Activated CD8-positive, alpha-beta T cell treated with anti-CD3 and anti-CD28 coated beads for 36 hours (primary cell): ENCODE data around the gene ZCCHC8. TPM values are rescaled to one million over a fixed set of nuclear protein-coding genes. Genes with fewer than 3 reads are reported as not detected.
"Not testable (repeated sequence)": the region's sequence is repeated elsewhere in the genome, so short reads cannot be mapped to it uniquely, and the experiment has no call there.

Source experiments
- ATAC-seq: fragments of 200-7000 bp; cut with Tn5 transposase; one replicate; pipeline ENCODE4 v1.10.0; 2021; ENCODE audit warnings: mild to moderate bottlenecking, moderate library complexity
- CTCF ChIA-PET: fragments of 350-600 bp; sonication (Branson Sonifier 250); formaldehyde crosslinking; loops from one replicate; lab custom pipeline; 2021; ENCODE audit warnings: antibody characterized with exemption; lab: Charles Lee
- POLR2A ChIA-PET: fragments of 350-600 bp; sonication (Branson Sonifier 250); formaldehyde crosslinking; loops from one replicate; lab custom pipeline; 2021; ENCODE audit warnings: antibody characterized with exemption; lab: Charles Lee
- DNase-seq: peaks from one replicate; pipeline ENCODE4 v3.0.0-alpha.2; 2020
- H3K27ac Mint-ChIP-seq: one replicate; pipeline ENCODE4 v1.8.0; 2021; ENCODE audit warnings: mild to moderate bottlenecking, mixed read lengths
- H3K27me3 Mint-ChIP-seq: one replicate; pipeline ENCODE4 v1.8.0; 2021; ENCODE audit warnings: mixed read lengths
- H3K36me3 Mint-ChIP-seq: one replicate; pipeline ENCODE4 v1.8.0; 2021; ENCODE audit warnings: low read depth, mixed read lengths
- H3K4me1 Mint-ChIP-seq: one replicate; pipeline ENCODE4 v1.8.0; 2021; ENCODE audit warnings: low read depth, mixed read lengths
- H3K4me3 Mint-ChIP-seq: one replicate; pipeline ENCODE4 v1.8.0; 2021; ENCODE audit warnings: mild to moderate bottlenecking, moderate library complexity, mixed read lengths
- H3K9me3 Mint-ChIP-seq: one replicate; pipeline ENCODE4 v1.8.0; 2021; ENCODE audit warnings: mixed read lengths
- intact Hi-C: fragments of 100-400 bp; cut with micrococcal nuclease; formaldehyde crosslinking; loops from one replicate; pipeline ENCODE4 v1.10.0; 2022
- total RNA-seq, 2 experiments: library from RNA; stranded (reverse); gene quantifications; one replicate each; pipeline ENCODE4 v1.2.3, GENCODE V29; 2021
- TF ChIP-seq, protein P1 (sequence below): fragments of 200-600 bp; IDR thresholded peaks from one replicate; pipeline ENCODE4 v1.8.0; 2022; ENCODE audit warnings: antibody characterized with exemption, mild to moderate bottlenecking

ZCCHC8 gene
- total RNA-seq, 2 experiments from 2014 or later: 28.0 to 28.5 TPM

DNA sequence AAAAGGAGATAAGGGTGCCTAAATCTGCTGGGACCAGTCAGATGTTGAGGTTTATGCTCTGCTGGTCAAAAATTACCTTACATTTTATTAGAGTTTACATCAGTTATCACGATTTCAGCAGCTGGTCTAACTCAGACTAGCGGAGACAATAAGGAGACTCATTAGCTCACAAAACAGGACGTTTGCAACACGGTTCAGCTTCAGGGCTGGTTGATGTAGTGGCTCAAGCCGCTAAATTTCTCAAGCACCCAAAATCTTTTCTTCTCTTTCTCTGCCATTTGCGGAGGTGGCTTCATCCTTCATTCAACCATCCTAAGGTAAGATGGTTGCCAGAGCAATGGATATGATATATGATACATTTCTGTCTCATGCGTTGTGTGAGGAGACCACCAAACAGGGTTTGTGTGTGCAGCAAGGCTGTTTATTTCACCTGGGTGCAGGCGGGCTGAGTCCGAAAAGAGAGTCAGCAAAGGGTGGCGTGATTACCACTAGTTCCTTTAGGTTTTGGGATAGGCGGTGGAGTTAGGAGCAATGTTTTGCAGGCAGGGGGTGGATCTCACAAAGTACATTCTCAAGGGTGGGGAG, 47.9 kb downstream of the ZCCHC8 start:
- Mint-ChIP-seq H3K4me1 (peaks cover 36% of the 10 kb centered on the region), H3K36me3 (no peaks in the 10 kb centered on the region), H3K9me3 (no peaks in the 10 kb centered on the region), H3K27me3 (no peaks in the 10 kb centered on the region), H3K4me3 (peak overlapping the region; percentile 54), H3K27ac (peak overlapping the region; percentile 90)
- TF ChIP-seq, protein P1, sequence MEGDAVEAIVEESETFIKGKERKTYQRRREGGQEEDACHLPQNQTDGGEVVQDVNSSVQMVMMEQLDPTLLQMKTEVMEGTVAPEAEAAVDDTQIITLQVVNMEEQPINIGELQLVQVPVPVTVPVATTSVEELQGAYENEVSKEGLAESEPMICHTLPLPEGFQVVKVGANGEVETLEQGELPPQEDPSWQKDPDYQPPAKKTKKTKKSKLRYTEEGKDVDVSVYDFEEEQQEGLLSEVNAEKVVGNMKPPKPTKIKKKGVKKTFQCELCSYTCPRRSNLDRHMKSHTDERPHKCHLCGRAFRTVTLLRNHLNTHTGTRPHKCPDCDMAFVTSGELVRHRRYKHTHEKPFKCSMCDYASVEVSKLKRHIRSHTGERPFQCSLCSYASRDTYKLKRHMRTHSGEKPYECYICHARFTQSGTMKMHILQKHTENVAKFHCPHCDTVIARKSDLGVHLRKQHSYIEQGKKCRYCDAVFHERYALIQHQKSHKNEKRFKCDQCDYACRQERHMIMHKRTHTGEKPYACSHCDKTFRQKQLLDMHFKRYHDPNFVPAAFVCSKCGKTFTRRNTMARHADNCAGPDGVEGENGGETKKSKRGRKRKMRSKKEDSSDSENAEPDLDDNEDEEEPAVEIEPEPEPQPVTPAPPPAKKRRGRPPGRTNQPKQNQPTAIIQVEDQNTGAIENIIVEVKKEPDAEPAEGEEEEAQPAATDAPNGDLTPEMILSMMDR: no peak
- ChIA-PET POLR2A (interaction anchor here (1.0 to 1.8 kb wide), 2 partner anchors 8 to 48 kb away, joined by 4 to 5 read pairs; partner anchors contain the start of gene ZCCHC8), CTCF (interaction anchor here (0.8 to 5.4 kb wide), 7 partner anchors 14 to 52 kb away, joined by 3 to 26 read pairs (median 3); no protein-coding TSS in a partner anchor)
- ATAC-seq (peak; percentile 12), DNase-seq (peak; percentile 10)
- intact Hi-C loops: no loop called here

DNA sequence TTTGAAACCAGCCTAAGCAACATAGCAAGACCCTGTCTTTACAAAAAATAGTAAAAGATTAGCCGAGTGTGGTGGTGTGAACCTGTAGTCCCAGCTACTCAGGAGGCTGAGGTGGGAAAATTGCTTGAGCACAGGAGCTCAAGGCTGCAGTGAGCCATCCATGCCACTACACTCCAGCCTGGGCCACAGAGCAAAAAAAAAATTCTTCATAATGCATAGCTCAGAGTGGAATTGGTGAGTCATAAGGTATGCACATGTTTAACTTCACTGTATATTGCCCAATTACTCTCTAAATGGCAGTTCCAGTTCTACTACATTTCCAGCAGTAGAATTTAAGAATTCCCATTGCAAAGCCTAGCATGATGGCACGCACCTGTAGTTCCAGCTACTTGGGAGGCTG, 51.4 kb downstream of the ZCCHC8 start:
- H3K27me3 Mint-ChIP-seq: no peaks in the 10 kb centered on the region
- CTCF ChIA-PET: interaction anchor here (0.8 to 5.4 kb wide), 5 partner anchors 9 to 54 kb away, joined by 3 to 26 read pairs (median 4); no protein-coding TSS in a partner anchor
- POLR2A ChIA-PET: interaction anchor here (0.6 to 1.2 kb wide), 2 partner anchors 11 to 331 kb away, joined by 4 to 5 read pairs; no protein-coding TSS in a partner anchor
- intact Hi-C loops: no loop called here
- H3K36me3 Mint-ChIP-seq: no peaks in the 10 kb centered on the region
- H3K4me1 Mint-ChIP-seq: peaks cover 30% of the 10 kb centered on the region
- DNase-seq (peak; percentile 35), ATAC-seq (peak; percentile 59)
- no peak overlapping the region for H3K27ac Mint-ChIP-seq
- H3K9me3 Mint-ChIP-seq: no peaks in the 10 kb centered on the region
- TF ChIP-seq, protein P1: no peak
- no peak overlapping the region for H3K4me3 Mint-ChIP-seq

DNA sequence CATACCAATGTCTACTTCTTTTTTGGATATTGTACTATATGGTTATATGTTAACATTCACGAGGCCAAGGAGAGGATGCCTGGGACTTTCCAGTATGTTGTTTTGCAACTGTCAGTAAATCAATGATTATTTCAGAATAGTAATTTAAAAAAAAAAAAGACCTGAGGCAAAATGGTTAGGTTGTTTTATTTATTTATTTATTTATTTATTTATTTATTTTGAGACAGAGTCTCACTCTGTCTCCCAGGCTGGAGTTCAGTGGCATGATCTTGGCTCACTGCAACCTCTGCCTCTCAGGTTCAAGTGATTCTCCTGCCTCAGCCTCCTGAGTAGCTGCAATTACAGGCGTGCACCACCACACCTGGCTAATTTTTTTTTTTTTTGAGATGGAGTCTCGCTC, 52.9 kb downstream of the ZCCHC8 start:
- CTCF ChIA-PET, H3K4me3 Mint-ChIP-seq, H3K36me3 Mint-ChIP-seq, H3K27ac Mint-ChIP-seq, DNase-seq, H3K27me3 Mint-ChIP-seq, H3K9me3 Mint-ChIP-seq, ATAC-seq, intact Hi-C loops: not testable (repeated sequence)
- POLR2A ChIA-PET: interaction anchor here (1.0 kb wide), 1 partner anchor 27 kb away, joined by 3 read pairs; no protein-coding TSS in a partner anchor
- H3K4me1 Mint-ChIP-seq: peaks cover 16% of the 10 kb centered on the region

DNA sequence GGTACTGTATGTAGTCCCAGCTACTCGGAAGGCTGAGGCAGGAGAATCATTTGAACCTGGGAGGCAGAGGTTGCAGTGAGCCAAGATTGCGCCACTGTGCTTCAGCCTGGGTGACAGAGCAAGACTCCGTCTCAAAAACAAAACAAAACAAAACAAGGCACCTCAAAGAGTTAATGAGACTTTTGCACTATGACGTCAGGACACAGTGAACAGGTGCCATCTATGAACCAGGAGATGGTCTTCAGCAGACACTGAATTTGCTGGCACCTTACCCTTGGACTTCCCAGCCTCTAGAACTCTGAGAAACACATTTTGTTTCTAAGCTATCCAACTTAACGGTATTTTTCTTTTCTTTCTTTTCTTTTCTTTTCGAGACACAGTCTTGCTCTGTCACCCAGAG, 54.3 kb downstream of the ZCCHC8 start:
- H3K27ac Mint-ChIP-seq, POLR2A ChIA-PET, ATAC-seq, H3K4me1 Mint-ChIP-seq, H3K36me3 Mint-ChIP-seq, DNase-seq, H3K27me3 Mint-ChIP-seq, intact Hi-C loops, H3K9me3 Mint-ChIP-seq, H3K4me3 Mint-ChIP-seq: not testable (repeated sequence)
- CTCF ChIA-PET: interaction anchor here (0.8 to 1.7 kb wide), 3 partner anchors 25 to 91 kb away, joined by 3 to 8 read pairs (median 4); no protein-coding TSS in a partner anchor

DNA sequence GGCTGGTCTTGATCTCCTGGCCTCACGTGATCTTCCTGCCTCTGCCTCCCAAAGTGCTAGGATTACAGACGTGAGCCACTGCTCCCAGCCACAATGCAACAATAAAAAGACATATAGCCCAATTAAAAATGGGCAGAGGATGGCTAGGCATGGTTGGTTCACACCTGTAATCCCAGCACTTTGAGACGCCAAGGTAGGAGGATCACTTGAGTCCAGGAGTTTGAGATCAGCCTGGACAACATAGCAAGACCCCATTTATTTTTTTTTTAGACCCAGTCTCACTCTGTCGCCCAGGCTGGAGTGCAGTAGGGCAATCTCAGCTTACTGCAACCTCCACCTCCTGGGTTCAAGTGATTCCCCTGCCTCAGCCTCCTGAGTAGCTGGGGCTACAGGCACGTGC, 56.7 kb downstream of the ZCCHC8 start:
- CTCF ChIA-PET, H3K9me3 Mint-ChIP-seq, H3K27me3 Mint-ChIP-seq, ATAC-seq, DNase-seq, H3K36me3 Mint-ChIP-seq, POLR2A ChIA-PET, H3K4me1 Mint-ChIP-seq, intact Hi-C loops, H3K4me3 Mint-ChIP-seq, H3K27ac Mint-ChIP-seq: not testable (repeated sequence)

DNA sequence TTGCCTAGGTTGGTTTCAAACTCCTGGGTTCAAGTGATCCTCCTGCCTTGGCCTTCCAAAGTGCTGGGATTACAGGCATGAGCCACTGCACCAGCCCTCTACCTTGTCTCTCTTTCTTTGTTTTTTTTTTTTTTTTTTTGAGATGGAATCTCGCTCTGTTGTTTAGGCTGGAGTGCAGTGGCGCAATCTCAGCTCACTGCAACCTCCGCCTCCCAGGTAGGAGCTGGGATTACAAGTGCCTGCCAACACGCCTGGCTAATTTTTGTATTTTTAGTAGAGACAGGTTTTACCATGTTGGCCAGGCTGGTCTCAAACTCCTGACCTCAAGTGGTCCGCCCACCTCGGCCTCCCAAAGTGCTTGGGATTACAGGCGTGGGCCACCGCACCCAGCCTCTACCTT, 61.9 kb downstream of the ZCCHC8 start:
- H3K27ac Mint-ChIP-seq, DNase-seq, H3K36me3 Mint-ChIP-seq, ATAC-seq, H3K9me3 Mint-ChIP-seq, H3K4me3 Mint-ChIP-seq, intact Hi-C loops, H3K27me3 Mint-ChIP-seq, POLR2A ChIA-PET, H3K4me1 Mint-ChIP-seq: not testable (repeated sequence)
- CTCF ChIA-PET: interaction anchor here (0.7 to 1.6 kb wide), 4 partner anchors 12 to 83 kb away, joined by 3 to 5 read pairs (median 3); no protein-coding TSS in a partner anchor

DNA sequence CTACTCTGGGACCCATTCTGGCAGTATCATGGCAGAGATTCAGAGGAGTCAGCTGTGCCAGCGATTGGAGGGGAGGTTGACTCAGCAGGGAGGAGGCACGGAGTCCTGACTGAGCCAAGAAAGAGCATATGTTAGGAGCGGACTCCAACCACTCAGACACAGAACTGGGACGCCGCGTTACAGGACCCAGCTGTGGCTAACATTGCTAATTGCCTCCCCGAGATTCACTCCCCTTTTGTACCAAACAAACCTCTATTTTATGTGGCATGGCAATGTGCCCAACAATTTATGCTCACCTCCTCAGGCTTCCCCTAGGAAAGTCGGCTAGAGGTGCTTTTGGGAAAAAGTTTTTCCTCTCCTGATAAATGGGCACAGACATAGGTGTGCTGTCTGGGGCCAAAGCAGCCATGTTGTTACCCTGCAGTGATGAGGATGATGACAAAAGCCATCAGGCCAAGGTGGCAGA, 63.0 kb downstream of the ZCCHC8 start:
- ATAC-seq (no peak), DNase-seq (no peak)
- TF ChIP-seq, protein P1: no peak
- H3K9me3 Mint-ChIP-seq: no peaks in the 10 kb centered on the region
- H3K4me3 Mint-ChIP-seq: no peak overlapping the region
- no peaks in the 10 kb centered on the region for H3K36me3 Mint-ChIP-seq
- ChIA-PET POLR2A (no interaction called here), CTCF (interaction anchor here (0.9 to 1.5 kb wide), 2 partner anchors 82 to 83 kb away, joined by 3 read pairs; no protein-coding TSS in a partner anchor)
- intact Hi-C loops: no loop called here
- H3K27me3 Mint-ChIP-seq: no peaks in the 10 kb centered on the region
- H3K27ac Mint-ChIP-seq: no peak overlapping the region
- no peaks in the 10 kb centered on the region for H3K4me1 Mint-ChIP-seq
